Putamen (tissue), 1 donor: Measurements from ENCODE around the gene ARHGEF2.

ENCODE experiments used
- DNase-seq: peaks from one replicate; pipeline ENCODE4 v3.0.0-alpha.2; 2016; ENCODE audit warnings: low spot score

Gene ARHGEF2

DNA sequence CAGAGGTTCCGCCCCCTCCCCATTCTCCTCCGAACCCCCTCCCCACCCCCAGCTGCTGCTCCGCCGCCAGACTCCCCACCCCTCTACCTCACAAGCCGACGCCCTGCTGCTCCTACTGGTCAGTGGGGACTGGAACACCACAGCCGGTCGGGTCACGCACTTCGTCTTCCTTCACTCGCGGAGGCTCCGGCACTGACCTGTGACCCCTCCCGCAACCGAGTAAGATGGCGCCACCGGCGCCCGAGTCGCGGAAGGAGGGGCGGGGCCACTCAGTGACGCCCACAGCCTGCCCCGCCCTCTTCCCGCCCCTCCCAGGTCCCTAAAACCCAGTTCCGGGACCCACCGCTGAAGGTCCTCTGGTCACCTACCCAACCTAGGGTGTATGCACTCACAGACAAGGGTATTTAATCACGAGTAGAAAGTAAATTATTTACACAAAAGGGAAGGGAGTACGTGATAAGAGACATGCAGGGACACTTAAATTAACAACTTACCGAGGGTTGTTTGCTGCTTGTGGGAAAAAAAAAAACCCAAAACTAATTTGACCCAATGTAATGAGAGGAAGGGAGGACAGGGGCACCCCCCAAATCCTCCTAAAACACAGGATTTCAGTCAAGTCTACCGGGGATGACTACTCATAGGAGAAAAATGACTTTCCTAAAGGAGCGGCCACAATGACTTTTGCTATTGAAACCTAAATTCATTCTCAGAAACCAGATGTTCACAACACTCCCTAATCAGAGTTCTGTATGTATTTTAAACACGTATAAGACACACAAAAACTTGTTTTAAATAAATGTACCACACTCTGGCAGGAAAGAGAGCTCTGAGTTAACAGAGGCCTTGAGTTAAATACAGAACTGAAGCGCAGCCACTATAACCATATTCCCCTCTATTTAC lies 66.9 kb downstream of the ARHGEF2 start, which contains the start of gene RIT1:
RIT1 (minus strand) TSS at position 194 of the 900 bp plus-strand sequence. CDS start 588 bp downstream, outside the sequence.
- peak; percentile 84 for DNase-seq

- DNase-seq: peak; percentile 37
Observed at GRCh38 chr1:155910621-155911121, 67.7 kb downstream of the ARHGEF2 start.

GRCh38 chr1:155909894-155910293 lies 68.5 kb downstream of the ARHGEF2 start:
- DNase-seq: peak; percentile 23

DNA sequence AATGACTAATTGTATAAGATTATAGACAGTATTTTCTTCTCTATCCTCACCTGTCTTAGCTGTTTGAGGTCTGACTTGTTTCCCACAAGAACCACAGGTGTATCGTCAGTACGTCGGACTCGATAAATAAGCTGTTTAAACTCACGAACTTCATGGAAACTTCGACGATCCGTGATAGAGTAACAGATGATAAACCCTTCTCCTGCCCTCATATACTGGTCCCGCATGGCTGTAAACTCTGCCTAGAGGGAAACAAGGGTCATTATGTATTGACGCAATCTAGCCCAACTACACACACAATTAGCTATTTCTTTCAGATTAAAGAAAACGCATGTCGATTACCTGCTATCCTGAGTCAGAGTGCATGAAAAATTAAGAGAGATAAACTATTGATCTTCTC lies 74.1 kb downstream of the ARHGEF2 start:
- no peak for DNase-seq

- DNase-seq: no peak
Observed at GRCh38 chr1:155900161-155900560, 78.2 kb downstream of the ARHGEF2 start.

DNA sequence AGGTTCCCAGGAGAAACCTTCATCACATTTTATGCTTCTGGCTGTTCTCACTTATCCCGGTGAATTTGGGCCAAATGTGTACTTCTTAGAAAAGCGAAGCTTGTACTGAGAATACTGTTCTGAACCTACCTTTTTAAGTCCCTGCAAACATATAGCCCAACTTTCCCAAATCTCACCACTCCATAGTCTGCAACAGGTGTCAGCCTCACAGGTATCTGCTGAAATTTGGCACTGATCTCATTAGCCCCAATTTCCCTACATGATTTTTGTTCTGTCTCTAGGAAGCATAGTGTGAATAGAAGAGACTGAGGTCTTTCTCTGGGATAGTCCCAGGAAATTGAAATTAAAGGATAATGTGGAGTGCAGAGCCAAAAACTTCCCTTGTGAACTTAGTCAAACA lies 78.7 kb downstream of the ARHGEF2 start:
- no peak for DNase-seq

DNA sequence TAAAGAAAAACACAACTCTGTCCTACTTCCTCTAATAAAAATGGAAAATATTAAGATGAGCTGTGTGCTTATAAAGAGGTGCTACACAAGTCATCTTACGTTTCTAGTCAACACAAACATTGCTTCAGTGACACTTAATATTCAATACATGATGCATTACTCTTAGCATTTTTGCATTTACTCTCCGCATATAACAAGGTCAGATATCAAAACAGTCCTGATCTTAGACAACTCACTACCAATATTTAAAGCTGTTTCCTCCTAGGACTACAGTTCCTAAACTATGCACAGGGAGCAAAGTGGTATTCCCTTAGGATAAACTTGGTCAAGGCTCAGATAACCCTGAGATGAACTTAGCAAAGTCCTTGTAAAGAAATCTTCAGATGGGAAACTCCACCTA lies 79.5 kb downstream of the ARHGEF2 start:
- no peak for DNase-seq

DNA sequence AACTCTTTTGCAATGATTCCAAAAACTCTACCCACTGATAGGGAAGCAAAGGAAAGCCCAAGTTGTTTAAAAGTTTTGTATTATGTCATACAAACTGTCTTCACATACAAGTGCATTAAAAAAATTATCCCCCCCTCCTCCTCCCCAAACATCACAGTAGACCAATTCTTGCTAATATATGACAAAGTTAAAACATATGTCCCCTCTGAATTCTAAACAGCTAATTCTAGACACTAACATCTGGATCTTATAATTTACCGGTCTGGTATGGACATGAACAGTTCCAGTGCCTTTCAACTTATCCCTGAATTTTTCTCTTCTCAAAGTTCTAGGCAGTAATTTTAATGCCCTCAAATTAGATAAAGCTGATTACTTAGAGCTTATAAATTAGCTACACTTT lies 80.6 kb downstream of the ARHGEF2 start:
- no peak for DNase-seq
